Thymus (tissue), 14 donors: Measurements from ENCODE around the gene NDUFAF2. TPM values are rescaled to one million over a fixed set of nuclear protein-coding genes. Genes with fewer than 3 reads are reported as not detected.

ENCODE experiments used
- DNase-seq, 9 donors: peaks; one replicate each; pipeline ENCODE4 v3.0.0-alpha.2; 2013; ENCODE audit warnings: low spot score in 9 of 9, low read depth in 6 of 9, missing footprints in 1 of 9
- H3K27ac ChIP-seq, 2 donors: one replicate each; pipeline ENCODE4 v1.5.1; 2013; ENCODE audit warnings: control low read depth in 1 of 2, low read depth in 1 of 2, low read length in 1 of 2, mild to moderate bottlenecking in 1 of 2, moderate library complexity in 1 of 2
- H3K27me3 ChIP-seq, 2 donors: one replicate each; pipeline ENCODE4 v1.5.1; 2013; ENCODE audit warnings: low read length in 1 of 2; ENCODE audit not compliant: control insufficient read depth in 2 of 2, insufficient read depth in 1 of 2
- H3K36me3 ChIP-seq, 2 donors: one replicate each; pipeline ENCODE4 v1.5.1; 2013; ENCODE audit warnings: low read length in 1 of 2, mild to moderate bottlenecking in 1 of 2, moderate library complexity in 1 of 2; ENCODE audit not compliant: control insufficient read depth in 2 of 2, insufficient read depth in 2 of 2
- H3K4me1 ChIP-seq, 2 donors: one replicate each; pipeline ENCODE4 v1.5.1; 2013; ENCODE audit warnings: low read length in 2 of 2; ENCODE audit not compliant: control insufficient read depth in 2 of 2, insufficient read depth in 2 of 2
- H3K4me3 ChIP-seq, 2 donors: one replicate each; pipeline ENCODE4 v1.5.1; 2013; ENCODE audit warnings: low read length in 2 of 2, control low read depth in 1 of 2, mild to moderate bottlenecking in 1 of 2
- H3K9me3 ChIP-seq, 2 donors: one replicate each; pipeline ENCODE4 v1.5.1; 2013; ENCODE audit warnings: low read length in 1 of 2, mild to moderate bottlenecking in 1 of 2; ENCODE audit not compliant: control insufficient read depth in 2 of 2, insufficient read depth in 1 of 2
- WGBS: extraction: QIAGEN DNeasy Blood & Tissue Kit; methylation state at CpG from one replicate; pipeline ENCODE4 v1.1.7; 2013; 5-methylcytosine and 5-hydroxymethylcytosine counted together
- long read RNA-seq, 10 donors: transcript quantifications; one replicate each; lab custom pipeline, GENCODE V29; 2026
- polyA plus RNA-seq: library from polyadenylated mRNA; stranded (reverse); fragments of 200-250 nt; gene quantifications from one replicate; pipeline ENCODE4 v1.2.3, GENCODE V29; 2013
- total RNA-seq: library from RNA; stranded (reverse); fragments of 120-200 nt; gene quantifications from one replicate; pipeline ENCODE4 v1.2.4, GENCODE V29; 2013
- donor health status: healthy.

NDUFAF2 gene, protein sequence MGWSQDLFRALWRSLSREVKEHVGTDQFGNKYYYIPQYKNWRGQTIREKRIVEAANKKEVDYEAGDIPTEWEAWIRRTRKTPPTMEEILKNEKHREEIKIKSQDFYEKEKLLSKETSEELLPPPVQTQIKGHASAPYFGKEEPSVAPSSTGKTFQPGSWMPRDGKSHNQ
- 24.4 TPM for total RNA-seq
- 44.9 TPM for polyA plus RNA-seq
- long read RNA-seq, donor 1, partial matches to known transcripts = 0 of 1 reads
- long read RNA-seq, donor 1, other reads (novel, unspliced or antisense) = 0 of 1 reads
- long read RNA-seq, donor 2 = 0 reads
- long read RNA-seq, donor 3, transcript NDUFAF2-201 (4 exons, 719 nt) = major isoform, 35 of 40 reads
- long read RNA-seq, donor 3, partial matches to known transcripts = 5 of 40 reads
- long read RNA-seq, donor 3, other reads (novel, unspliced or antisense) = 0 of 40 reads
- long read RNA-seq, donor 4, transcript NDUFAF2-201 (4 exons, 719 nt) = major isoform, 9 of 10 reads
- long read RNA-seq, donor 4, partial matches to known transcripts = 0 of 10 reads
- long read RNA-seq, donor 4, other reads (novel, unspliced or antisense) = 0 of 10 reads
- long read RNA-seq, donor 5, transcript NDUFAF2-201 (4 exons, 719 nt) = major isoform, 62 of 75 reads
- long read RNA-seq, donor 5, partial matches to known transcripts = 8 of 75 reads
- long read RNA-seq, donor 5, other reads (novel, unspliced or antisense) = 0 of 75 reads
- long read RNA-seq, donor 6, transcript NDUFAF2-201 (4 exons, 719 nt) = major isoform, 6 of 7 reads
- long read RNA-seq, donor 6, partial matches to known transcripts = 0 of 7 reads
- long read RNA-seq, donor 6, other reads (novel, unspliced or antisense) = 0 of 7 reads
- long read RNA-seq, donor 7, transcript NDUFAF2-201 (4 exons, 719 nt) = major isoform, 11 of 11 reads
- long read RNA-seq, donor 7, partial matches to known transcripts = 0 of 11 reads
- long read RNA-seq, donor 7, other reads (novel, unspliced or antisense) = 0 of 11 reads
- long read RNA-seq, donor 8, partial matches to known transcripts = 0 of 3 reads
- long read RNA-seq, donor 8, other reads (novel, unspliced or antisense) = 0 of 3 reads
- long read RNA-seq, donor 9, transcript NDUFAF2-201 (4 exons, 719 nt) = major isoform, 9 of 10 reads
- long read RNA-seq, donor 9, partial matches to known transcripts = 0 of 10 reads
- long read RNA-seq, donor 9, other reads (novel, unspliced or antisense) = 0 of 10 reads
- long read RNA-seq, donor 10, transcript NDUFAF2-201 (4 exons, 719 nt) = major isoform, 13 of 13 reads
- long read RNA-seq, donor 10, partial matches to known transcripts = 0 of 13 reads
- long read RNA-seq, donor 10, other reads (novel, unspliced or antisense) = 0 of 13 reads

DNA sequence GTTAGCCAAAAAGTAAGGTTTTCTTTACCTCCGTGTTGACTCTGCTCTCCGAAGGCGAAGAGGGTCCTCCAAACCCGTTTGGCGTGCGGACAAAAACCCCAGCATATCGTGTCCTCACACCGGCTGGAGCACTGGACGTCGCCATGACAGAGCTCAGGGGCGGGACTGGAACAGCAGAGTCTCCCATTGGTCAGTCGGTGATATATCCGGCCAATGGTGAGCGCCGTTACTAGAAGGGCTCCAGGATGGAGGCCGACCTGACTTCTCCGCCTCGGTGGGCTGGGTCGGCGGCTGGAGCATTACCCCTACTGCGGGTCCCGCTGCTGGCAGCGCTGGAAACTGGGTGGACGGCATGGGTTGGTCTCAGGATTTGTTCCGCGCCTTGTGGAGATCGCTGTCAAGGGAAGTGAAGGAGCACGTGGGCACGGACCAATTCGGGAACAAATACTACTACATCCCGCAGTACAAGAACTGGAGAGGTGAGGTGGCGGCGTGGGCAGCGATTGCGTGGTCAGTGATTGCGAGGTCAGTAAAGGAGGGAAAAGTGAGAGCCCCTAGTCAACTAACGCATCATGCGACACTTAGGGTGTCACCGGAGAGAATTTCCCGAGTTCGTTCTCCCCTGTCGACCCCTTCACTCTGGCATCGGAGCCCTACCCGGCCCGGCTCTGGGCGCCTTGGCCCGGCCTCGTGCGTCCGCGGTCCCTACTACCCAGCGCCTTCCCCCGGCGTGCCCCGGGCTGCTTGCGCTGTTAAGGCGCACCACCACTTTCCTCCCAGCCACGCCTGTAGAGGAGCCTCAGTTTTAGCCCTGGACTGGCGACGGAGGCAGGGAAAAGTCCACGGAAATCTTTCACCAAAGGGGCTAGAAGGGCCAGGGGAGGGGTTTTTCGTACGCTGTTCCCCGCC lies at the start of gene NDUFAF2, which contains the start of gene ERCC8:
TSS of gene NDUFAF2 (plus strand) at position 302 of the 909 bp plus-strand sequence. CDS start at position 353, 51 bp downstream.
TSS of gene ERCC8 (minus strand) at position 167 of the 909 bp plus-strand sequence. CDS start at position 105, 62 bp downstream.
- peak; percentile 76 to 95 (median 86) for DNase-seq
- Histone ChIP-seq H3K27ac (peak within 1 kb of the TSS; percentile 32 to 49), H3K36me3 (peaks cover 0 to 3% of the 10 kb centered on the region in 2 donors), H3K9me3 (no peaks in the 10 kb centered on the region), H3K27me3 (no peaks in the 10 kb centered on the region), H3K4me1 (peaks cover 5 to 10% of the 10 kb centered on the region in 2 donors), H3K4me3 (peak within 1 kb of the TSS; percentile 66 to 85)
- WGBS = 1% methylated on average over 64 of the region's 64 CpGs

- Histone ChIP-seq H3K36me3 (peaks cover 0 to 7% of the 10 kb centered on the region in 2 donors), H3K9me3 (no peaks in the 10 kb centered on the region)
Observed at GRCh38 chr5:60896991-60897390, 48.0 kb upstream of the NDUFAF2 start.

DNA sequence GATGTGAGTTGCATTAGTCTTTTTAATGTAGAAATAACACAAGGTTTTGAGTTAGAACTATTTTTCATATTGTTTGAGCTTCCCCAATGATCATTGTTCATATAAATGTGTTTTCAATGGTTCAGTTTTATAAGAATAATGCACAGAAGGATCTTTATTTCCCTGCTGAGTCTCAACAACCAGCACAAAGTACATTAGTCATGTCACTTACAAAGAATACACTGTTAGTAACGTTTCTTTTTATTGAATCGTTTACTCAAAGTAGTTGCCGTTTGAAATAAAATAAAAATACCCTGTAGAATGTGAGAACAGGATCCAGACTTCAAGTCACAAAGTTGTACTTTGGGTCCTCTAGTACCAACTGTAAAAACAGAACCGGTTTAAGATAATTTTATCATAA lies 41.6 kb upstream of the NDUFAF2 start:
- Histone ChIP-seq H3K4me3 (no peak overlapping the region), H3K36me3 (no peaks in the 10 kb centered on the region), H3K27ac (no peak overlapping the region), H3K9me3 (no peaks in the 10 kb centered on the region), H3K27me3 (no peaks in the 10 kb centered on the region), H3K4me1 (no peaks in the 10 kb centered on the region)
- DNase-seq = no peak
- WGBS = 98% methylated on average over 4 of the region's 4 CpGs

More at GRCh38 chr5:60896991-60897390, 48.0 kb upstream of the NDUFAF2 start:
- H3K4me3 ChIP-seq = no peak overlapping the region
- no peak for DNase-seq
- WGBS = 95% methylated on average over 4 of the region's 4 CpGs
- H3K27ac ChIP-seq = no peak overlapping the region
- H3K4me1 ChIP-seq = no peaks in the 10 kb centered on the region
- no peaks in the 10 kb centered on the region for H3K27me3 ChIP-seq

DNA sequence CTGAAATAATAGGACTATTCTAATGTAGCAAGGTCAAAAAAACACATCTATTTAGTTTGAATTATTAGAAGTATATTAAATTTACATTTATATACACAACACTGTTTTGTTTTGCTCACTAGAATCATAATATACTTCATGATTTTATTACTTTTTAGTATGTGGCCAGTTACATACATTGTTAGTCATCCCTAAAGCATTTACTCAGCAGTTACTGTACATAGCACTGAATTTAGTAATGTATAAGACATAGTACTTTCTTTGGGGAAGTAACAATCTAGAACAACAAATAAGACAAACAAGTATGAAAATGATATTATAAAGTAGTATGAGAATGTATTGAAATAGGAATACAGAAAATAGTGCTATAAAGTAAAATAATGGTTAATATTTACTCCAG lies 28.4 kb upstream of the NDUFAF2 start:
- Histone ChIP-seq H3K9me3 (no peaks in the 10 kb centered on the region), H3K27me3 (no peaks in the 10 kb centered on the region), H3K36me3 (peaks cover 0 to 15% of the 10 kb centered on the region in 2 donors), H3K4me1 (no peaks in the 10 kb centered on the region), H3K27ac (no peak overlapping the region), H3K4me3 (no peak overlapping the region)
- DNase-seq = no peak

- H3K9me3 ChIP-seq = no peaks in the 10 kb centered on the region
- no peaks in the 10 kb centered on the region for H3K27me3 ChIP-seq
- 98% methylated on average over 2 of the region's 2 CpGs for WGBS
- no peak for DNase-seq
- H3K4me1 ChIP-seq = no peaks in the 10 kb centered on the region
- H3K4me3 ChIP-seq = no peak overlapping the region
- H3K27ac ChIP-seq = no peak overlapping the region
- H3K36me3 ChIP-seq = peaks cover 0 to 15% of the 10 kb centered on the region in 2 donors
Observed at GRCh38 chr5:60918466-60918865, 26.5 kb upstream of the NDUFAF2 start.

- no peak overlapping the region for H3K4me3 ChIP-seq
- no peak overlapping the region for H3K27ac ChIP-seq
- peaks cover 0 to 7% of the 10 kb centered on the region in 2 donors for H3K36me3 ChIP-seq
- no peak for DNase-seq
- no peaks in the 10 kb centered on the region for H3K27me3 ChIP-seq
- H3K4me1 ChIP-seq = no peaks in the 10 kb centered on the region
- H3K9me3 ChIP-seq = no peaks in the 10 kb centered on the region
Observed at GRCh38 chr5:60927450-60927849, 17.6 kb upstream of the NDUFAF2 start.

DNA sequence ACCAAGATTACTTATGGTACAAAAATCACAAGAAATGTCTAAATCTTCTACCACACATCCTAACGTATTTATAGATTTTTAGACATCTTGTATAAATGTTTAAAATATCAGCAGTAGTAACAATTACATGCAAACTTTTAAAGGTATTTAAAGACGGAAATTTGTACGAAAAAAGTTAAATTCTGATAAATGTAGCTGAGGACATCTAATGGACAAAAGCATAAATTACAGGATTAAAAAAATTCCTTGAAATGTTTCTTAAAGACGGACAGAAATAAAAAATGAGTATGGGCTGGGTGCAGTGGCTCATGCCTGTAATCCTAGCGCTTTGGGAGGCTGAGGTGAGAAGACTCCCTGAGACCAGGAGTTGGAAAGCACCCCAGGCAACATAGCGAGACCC lies 16.0 kb upstream of the NDUFAF2 start:
- Histone ChIP-seq H3K27ac (no peak overlapping the region), H3K4me3 (no peak overlapping the region), H3K36me3 (peaks cover 0 to 7% of the 10 kb centered on the region in 2 donors), H3K27me3 (no peaks in the 10 kb centered on the region), H3K4me1 (no peaks in the 10 kb centered on the region), H3K9me3 (no peaks in the 10 kb centered on the region)
- 81% methylated on average over 6 of the region's 6 CpGs for WGBS
- no peak for DNase-seq

DNA sequence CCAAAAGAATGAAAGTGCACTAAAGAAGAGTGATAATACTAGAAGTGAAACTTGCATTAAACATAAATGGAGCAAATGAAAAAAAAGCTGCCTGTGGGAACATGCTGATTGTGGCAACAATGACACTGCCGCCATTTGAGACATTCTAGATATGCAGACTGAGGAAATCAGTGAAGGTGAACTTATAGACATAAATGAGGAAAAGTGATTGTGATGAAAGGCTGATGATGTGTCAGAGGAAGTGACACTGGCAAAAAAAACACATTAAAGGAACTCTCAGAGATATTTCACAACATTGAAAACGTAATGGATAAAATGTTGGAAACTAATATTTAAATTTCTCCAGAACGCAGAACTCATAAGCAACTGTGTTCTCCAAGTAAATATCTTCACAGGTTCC lies 1.4 kb upstream of the NDUFAF2 start:
- H3K4me3 ChIP-seq = no peak overlapping the region
- 85% methylated on average over 3 of the region's 3 CpGs for WGBS
- peaks cover 5 to 10% of the 10 kb centered on the region in 2 donors for H3K4me1 ChIP-seq

More for the DNA sequence above, 1.4 kb upstream of the NDUFAF2 start:
- Histone ChIP-seq H3K27ac (no peak overlapping the region), H3K9me3 (no peaks in the 10 kb centered on the region), H3K27me3 (no peaks in the 10 kb centered on the region), H3K36me3 (peaks cover 0 to 4% of the 10 kb centered on the region in 2 donors)
- no peak for DNase-seq
